Activated T-cell treated with anti-CD3 and anti-CD28 coated beads, Interleukin-2, amount 50 U/mL, for 24 hours (primary cell): ENCODE results near the gene ANOS1.
A peak's percentile ranks its signal among the peaks of the same experiment; 100 is the strongest.
"Not testable (repeated sequence)": the region's sequence is repeated elsewhere in the genome, so short reads cannot be mapped to it uniquely, and the experiment has no call there.

ENCODE experiments used
- DNase-seq: peaks from one replicate; pipeline ENCODE4 v3.0.0-alpha.2; 2020
- H3K27ac Mint-ChIP-seq: 2 replicates; pipeline ENCODE4 v1.8.0; 2020; ENCODE audit warnings: mild to moderate bottlenecking, mixed read lengths
- H3K27me3 Mint-ChIP-seq: 2 replicates; pipeline ENCODE4 v1.8.0; 2020; ENCODE audit warnings: mixed read lengths
- H3K36me3 Mint-ChIP-seq: 2 replicates; pipeline ENCODE4 v1.8.0; 2020; ENCODE audit warnings: low read depth, mixed read lengths
- H3K4me1 Mint-ChIP-seq: 2 replicates; pipeline ENCODE4 v1.8.0; 2020; ENCODE audit warnings: low read depth, mixed read lengths
- H3K4me3 Mint-ChIP-seq: 2 replicates; pipeline ENCODE4 v1.8.0; 2020; ENCODE audit warnings: mild to moderate bottlenecking, moderate library complexity, mixed read lengths
- H3K9me3 Mint-ChIP-seq: 2 replicates; pipeline ENCODE4 v1.8.0; 2020; ENCODE audit warnings: mixed read lengths

The ANOS1 gene, protein sequence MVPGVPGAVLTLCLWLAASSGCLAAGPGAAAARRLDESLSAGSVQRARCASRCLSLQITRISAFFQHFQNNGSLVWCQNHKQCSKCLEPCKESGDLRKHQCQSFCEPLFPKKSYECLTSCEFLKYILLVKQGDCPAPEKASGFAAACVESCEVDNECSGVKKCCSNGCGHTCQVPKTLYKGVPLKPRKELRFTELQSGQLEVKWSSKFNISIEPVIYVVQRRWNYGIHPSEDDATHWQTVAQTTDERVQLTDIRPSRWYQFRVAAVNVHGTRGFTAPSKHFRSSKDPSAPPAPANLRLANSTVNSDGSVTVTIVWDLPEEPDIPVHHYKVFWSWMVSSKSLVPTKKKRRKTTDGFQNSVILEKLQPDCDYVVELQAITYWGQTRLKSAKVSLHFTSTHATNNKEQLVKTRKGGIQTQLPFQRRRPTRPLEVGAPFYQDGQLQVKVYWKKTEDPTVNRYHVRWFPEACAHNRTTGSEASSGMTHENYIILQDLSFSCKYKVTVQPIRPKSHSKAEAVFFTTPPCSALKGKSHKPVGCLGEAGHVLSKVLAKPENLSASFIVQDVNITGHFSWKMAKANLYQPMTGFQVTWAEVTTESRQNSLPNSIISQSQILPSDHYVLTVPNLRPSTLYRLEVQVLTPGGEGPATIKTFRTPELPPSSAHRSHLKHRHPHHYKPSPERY

DNA sequence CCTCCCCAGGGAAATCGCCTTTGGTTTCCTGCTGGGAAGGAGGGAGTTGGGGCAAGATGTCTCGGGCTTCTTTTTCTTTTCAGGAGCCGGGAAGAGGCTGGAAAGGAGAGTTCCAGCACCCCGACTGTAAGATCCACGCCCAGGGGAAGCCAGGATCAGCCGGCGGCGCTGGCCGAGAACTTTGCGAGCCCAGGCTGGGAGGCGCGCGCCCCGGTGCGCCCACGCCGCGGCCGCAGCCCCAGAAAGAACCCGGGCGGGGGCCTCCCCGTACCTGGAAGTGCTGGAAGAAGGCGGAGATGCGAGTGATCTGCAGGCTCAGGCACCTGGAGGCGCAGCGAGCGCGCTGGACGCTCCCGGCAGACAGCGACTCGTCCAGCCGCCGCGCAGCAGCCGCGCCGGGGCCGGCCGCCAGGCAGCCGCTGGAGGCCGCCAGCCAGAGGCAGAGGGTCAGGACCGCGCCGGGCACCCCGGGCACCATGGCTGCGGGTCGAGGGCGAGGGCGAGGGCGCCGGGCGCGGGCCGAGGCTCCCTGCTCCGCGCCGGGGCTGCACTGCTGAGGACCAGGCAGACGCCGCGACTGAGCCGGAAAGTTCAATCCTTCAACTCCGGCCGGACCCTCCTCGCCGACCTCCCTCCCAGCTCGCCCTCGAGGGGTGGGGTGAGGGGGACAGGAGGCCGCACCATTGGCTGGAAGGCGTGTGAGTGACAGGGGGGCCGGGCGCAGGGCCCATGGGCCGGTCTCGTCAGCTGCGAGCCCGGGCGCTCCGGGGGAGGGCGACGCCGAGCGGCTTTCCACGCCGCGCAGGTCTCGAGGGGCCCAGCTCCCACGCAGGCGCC, at the start of gene ANOS1:
ANOS1 (minus strand) TSS at position 579 of the 837 bp plus-strand sequence; CDS start at position 478, 101 bp downstream.
- DNase-seq, result no peak
- no peaks in the 10 kb centered on the region for H3K36me3 Mint-ChIP-seq
- no peak within 1 kb of the TSS for H3K27ac Mint-ChIP-seq
- H3K4me1 Mint-ChIP-seq, result peaks cover 1% of the 10 kb centered on the region
- peaks cover 70% of the 10 kb centered on the region for H3K27me3 Mint-ChIP-seq
- no peak within 1 kb of the TSS for H3K4me3 Mint-ChIP-seq
- H3K9me3 Mint-ChIP-seq, result no peaks in the 10 kb centered on the region

DNA sequence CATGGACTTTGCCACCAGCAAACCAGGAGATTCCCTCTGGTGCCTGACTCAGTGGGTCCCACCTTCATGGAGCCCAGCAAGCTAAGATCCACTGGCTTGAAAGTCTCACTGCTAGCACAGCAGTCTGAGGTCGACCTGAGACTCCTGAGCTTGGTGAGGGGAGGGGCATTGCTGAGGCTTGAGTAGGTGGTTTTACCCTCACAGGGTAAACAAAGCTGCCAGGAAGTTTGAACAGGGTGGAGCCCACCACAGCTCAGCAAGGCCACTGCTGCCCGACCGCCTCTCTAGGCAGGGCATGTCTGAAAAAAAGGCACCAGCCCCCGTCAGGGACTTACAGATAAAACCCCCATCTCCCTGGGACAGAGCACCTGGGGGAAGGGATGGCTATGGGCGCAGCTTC, 41.2 kb upstream of the ANOS1 start:
- DNase-seq, result no peak
- Mint-ChIP-seq H3K36me3 (no peaks in the 10 kb centered on the region), H3K27ac (no peak overlapping the region), H3K27me3 (peaks cover 47% of the 10 kb centered on the region), H3K9me3 (no peaks in the 10 kb centered on the region), H3K4me3 (no peak overlapping the region), H3K4me1 (peaks cover 2% of the 10 kb centered on the region)

DNA sequence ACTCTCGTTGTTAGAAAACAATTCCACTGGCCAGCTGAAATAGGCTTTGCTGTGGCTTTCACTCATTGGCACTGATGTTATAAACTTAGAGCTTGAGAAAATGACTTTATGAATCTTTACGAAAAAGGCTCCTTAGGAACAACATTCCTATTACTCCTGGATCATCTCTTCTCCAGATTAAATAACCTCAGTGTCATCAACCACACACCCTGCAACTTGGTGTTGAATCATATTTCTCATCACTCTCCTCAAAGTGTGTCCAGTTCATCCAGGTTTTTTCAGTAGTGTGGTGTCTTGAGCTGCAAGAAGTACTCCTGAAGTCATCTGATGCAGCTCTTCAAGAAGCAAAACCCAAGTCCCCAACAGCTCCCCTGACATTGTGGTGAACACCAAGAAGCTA, 28.1 kb upstream of the ANOS1 start:
- no peak for DNase-seq
- H3K27me3 Mint-ChIP-seq, result peaks cover 37% of the 10 kb centered on the region
- H3K4me3 Mint-ChIP-seq, result no peak overlapping the region
- H3K27ac Mint-ChIP-seq, result no peak overlapping the region
- no peaks in the 10 kb centered on the region for H3K4me1 Mint-ChIP-seq
- no peaks in the 10 kb centered on the region for H3K9me3 Mint-ChIP-seq
- no peaks in the 10 kb centered on the region for H3K36me3 Mint-ChIP-seq

DNA sequence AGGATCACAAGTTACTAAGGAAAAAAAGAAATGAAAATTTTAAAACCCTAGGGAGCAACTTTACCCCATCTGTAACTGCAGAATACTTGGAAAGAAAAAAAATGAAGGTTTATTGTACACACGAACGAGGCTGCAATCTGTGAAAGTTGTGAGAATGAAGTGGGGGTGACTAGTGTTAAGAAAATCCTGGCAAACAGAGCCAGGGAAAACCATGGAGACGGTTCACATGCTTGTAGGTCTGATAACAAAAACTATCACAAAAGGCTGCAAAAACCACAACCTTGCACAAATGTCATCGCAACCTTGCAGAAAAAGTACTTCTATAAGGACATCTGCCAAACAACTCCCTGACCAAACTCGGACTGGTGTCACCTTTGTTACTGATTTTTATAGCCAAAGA, 26.8 kb upstream of the ANOS1 start:
- not testable (repeated sequence) for DNase-seq, H3K36me3 Mint-ChIP-seq, H3K9me3 Mint-ChIP-seq, H3K4me1 Mint-ChIP-seq, H3K4me3 Mint-ChIP-seq, H3K27ac Mint-ChIP-seq
- H3K27me3 Mint-ChIP-seq, result peaks cover 30% of the 10 kb centered on the region

DNA sequence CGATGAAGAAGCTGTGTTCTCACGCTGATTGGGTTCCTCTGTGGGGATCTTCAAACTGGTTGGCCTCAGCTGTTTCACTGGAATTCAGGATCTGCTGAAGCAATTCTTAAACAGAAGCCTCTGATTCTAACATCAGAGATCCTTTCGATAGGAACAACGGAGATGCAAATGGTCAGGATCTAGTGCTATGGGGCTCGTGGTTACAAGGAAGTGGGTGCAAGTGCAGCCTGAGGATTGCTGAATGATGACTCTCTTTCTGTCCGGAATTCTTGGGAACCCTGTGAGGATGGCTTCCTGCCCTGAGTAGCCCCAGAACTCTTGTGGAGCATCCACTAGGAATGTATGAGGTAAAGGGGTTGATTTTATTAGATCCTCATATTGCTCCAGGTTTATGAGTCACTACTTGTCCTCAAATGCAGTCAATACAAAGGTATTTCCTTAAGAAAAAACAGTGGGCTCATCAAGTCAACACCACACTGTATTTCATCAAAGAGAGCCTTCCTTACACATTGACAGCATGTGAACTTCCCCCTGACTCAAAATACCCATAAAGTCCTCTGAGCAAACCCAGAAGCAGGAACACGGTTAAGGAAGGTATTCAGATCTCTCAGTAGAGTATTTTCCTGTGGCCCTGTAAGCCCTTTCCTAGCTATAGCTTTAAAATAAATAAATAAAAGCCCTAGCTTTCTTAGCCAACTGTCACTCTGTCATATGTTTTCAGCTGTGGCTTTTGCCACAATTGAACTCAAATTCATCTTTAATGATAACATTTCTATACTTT, 25.9 kb upstream of the ANOS1 start:
- H3K27me3 Mint-ChIP-seq, result peaks cover 24% of the 10 kb centered on the region
- not testable (repeated sequence) for H3K27ac Mint-ChIP-seq, DNase-seq, H3K36me3 Mint-ChIP-seq, H3K4me1 Mint-ChIP-seq, H3K4me3 Mint-ChIP-seq, H3K9me3 Mint-ChIP-seq

DNA sequence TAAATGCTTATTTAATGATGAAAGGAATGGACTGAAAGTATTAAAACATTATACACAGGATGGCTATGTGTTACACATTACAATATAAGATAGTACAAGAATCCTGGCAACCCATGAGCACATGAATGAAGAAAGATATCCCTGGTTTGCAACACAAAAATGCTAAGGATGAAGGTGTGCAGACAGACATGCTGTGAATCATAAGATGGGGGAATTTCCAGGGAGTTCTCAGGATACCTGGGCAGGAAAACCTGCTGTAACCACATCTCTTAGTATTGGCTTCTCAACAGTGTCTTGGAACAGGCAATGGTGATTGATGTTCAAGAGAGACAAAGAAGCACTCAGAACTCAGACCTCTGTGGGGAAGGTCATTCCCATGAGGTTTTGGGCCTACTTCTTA, 23.9 kb upstream of the ANOS1 start:
- Mint-ChIP-seq H3K4me1 (no peaks in the 10 kb centered on the region), H3K27me3 (peaks cover 20% of the 10 kb centered on the region), H3K27ac (no peak overlapping the region), H3K4me3 (no peak overlapping the region), H3K9me3 (no peaks in the 10 kb centered on the region), H3K36me3 (no peaks in the 10 kb centered on the region)
- no peak for DNase-seq

DNA sequence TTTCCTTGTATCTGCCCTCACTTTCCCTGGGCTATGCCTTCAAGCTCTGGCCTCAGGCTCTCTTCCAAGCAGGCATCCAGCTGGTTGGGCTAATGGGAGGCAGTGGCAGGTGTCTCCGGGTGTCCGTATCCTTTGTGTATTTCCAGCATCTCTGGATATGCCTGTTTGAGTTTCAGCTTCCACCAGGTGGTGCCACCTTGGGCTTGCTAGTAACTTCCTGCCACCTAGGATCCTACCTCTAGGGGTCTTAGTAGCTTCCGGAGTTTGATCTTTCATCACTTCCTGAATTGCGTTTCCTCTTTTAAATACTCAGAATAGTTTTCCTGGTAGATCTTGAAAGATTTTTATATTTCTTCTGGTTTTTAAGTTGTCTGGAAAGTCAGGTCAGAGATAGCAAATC, 23.2 kb upstream of the ANOS1 start:
- no peak overlapping the region for H3K27ac Mint-ChIP-seq
- no peaks in the 10 kb centered on the region for H3K9me3 Mint-ChIP-seq
- no peaks in the 10 kb centered on the region for H3K36me3 Mint-ChIP-seq
- H3K4me3 Mint-ChIP-seq, result no peak overlapping the region
- no peak for DNase-seq
- peaks cover 19% of the 10 kb centered on the region for H3K27me3 Mint-ChIP-seq
- H3K4me1 Mint-ChIP-seq, result no peaks in the 10 kb centered on the region

DNA sequence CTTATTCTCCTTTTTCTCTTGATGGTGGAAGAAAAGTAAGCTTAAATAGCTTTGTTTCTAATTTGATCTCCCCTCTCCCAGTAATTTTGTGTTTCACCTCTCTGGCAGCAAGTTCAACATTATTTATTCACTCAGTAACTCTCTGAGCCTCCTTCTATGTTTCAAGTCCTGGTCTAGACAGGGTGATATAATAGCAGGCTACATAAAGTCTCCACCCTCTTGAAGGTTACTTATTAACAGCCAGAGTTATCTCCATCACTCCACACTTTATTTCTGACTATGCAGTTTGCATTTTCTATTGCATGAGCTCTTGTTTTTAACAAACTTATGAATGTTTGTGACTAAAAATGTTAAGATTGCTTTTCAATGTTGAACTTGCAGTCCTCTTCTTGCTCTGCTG, 17.8 kb upstream of the ANOS1 start:
- no peak overlapping the region for H3K27ac Mint-ChIP-seq
- H3K4me1 Mint-ChIP-seq, result no peaks in the 10 kb centered on the region
- H3K27me3 Mint-ChIP-seq, result peaks cover 29% of the 10 kb centered on the region
- no peak overlapping the region for H3K4me3 Mint-ChIP-seq
- no peak for DNase-seq
- no peaks in the 10 kb centered on the region for H3K9me3 Mint-ChIP-seq
- no peaks in the 10 kb centered on the region for H3K36me3 Mint-ChIP-seq

DNA sequence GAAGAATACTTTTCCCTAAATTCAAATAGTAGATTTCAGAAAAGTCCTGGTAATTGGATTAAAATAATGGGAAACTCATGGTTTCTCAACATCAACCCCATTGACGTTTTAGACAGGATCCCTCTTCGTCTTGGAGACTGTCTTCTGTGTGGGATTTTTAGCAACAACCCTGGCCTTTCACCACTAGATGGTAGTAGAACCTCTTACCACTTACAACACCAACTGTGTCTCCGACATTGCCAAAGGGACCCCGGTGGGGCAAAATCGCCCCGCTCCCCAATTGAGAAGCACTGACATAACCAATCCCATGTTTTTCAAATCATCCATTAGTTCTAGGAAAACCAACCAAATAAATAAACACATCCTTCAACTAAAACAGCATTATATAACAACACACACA, 16.9 kb upstream of the ANOS1 start:
- H3K9me3 Mint-ChIP-seq, result no peaks in the 10 kb centered on the region
- no peaks in the 10 kb centered on the region for H3K4me1 Mint-ChIP-seq
- H3K36me3 Mint-ChIP-seq, result no peaks in the 10 kb centered on the region
- H3K27me3 Mint-ChIP-seq, result peaks cover 27% of the 10 kb centered on the region
- no peak for DNase-seq
- no peak overlapping the region for H3K27ac Mint-ChIP-seq
- no peak overlapping the region for H3K4me3 Mint-ChIP-seq

DNA sequence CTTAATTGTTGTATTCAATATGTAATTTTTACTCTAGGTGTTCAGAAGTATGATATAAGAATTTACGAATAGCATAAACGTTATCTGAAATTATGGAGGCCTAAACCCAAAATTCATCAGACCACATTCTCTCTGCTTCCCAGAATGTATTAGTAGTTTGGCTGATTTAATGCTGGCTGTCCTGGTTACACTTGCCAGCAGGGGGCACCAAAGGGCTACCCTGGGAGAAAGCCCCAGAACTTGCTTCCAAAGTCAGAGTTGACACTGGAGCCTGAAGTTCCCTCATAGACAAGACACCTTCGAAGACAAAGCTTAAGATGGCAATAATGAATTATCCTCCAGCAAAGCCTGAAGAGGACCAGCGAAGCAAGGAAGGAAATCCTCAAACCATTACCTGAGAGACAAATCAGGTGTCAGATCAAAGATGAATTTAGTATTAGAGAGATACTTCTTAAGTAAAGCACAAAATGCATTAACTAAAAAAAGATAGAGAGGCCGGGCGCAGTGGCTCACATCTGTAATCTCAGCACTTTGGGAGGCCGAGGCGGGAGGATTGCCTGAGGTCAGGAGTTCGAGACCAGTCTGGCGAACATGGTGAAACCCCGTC, 11.3 kb upstream of the ANOS1 start:
- H3K36me3 Mint-ChIP-seq, result no peaks in the 10 kb centered on the region
- DNase-seq, result peak; percentile 72
- peaks cover 37% of the 10 kb centered on the region for H3K27me3 Mint-ChIP-seq
- no peak overlapping the region for H3K4me3 Mint-ChIP-seq
- no peaks in the 10 kb centered on the region for H3K4me1 Mint-ChIP-seq
- no peaks in the 10 kb centered on the region for H3K9me3 Mint-ChIP-seq
- H3K27ac Mint-ChIP-seq, result no peak overlapping the region

DNA sequence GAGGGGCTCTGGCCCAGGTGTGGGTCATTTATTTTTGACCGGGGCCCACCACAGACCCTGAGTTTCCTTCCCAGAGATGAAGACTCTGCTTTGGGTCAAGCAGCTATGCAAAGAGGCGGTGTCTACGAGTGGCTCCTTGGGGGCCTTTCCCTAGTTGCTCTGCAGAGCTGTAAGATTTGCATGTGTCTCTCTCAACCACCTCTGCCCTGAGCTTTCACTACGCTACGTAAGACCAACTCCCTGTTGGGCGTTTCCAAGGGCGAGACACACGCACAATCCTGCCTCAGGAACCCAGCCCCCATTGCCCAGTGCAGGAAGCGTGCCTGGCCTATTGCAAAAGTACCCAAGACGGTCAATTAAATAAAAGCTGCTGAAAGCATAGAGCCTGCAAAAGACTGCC, 10.0 kb upstream of the ANOS1 start:
- Mint-ChIP-seq H3K4me3 (no peak overlapping the region), H3K36me3 (no peaks in the 10 kb centered on the region)

DNA sequence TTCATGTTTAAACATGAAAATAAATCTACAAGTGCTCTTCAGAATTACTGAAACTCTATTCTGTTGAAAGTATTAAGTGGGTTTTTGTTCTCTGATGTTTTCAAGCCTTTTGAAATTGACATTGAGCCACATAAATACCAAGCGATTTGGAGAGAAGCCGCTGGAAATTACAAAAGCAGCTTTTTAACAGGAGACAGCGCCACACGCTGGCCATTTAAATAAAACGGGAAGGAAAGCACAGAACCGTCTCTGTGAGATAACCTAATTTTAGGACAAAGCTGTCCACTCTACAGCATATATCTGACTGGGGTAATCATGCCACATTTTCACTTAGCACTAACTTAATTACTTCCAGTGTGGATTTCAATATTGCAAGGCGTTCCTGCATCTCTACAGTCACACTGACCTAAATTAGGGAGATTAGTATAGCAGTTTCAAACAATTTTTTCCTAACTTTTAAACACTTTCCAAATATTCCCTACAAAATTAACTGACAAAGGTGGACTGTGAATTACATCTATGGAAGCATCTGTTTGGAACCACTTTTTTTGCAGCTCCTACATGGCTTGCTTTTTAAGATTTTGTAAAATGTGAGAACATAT, 6.8 kb upstream of the ANOS1 start:
- DNase-seq, result no peak
- no peaks in the 10 kb centered on the region for H3K4me1 Mint-ChIP-seq
- H3K9me3 Mint-ChIP-seq, result no peaks in the 10 kb centered on the region
- H3K27me3 Mint-ChIP-seq, result peaks cover 50% of the 10 kb centered on the region
- H3K36me3 Mint-ChIP-seq, result no peaks in the 10 kb centered on the region
- no peak overlapping the region for H3K27ac Mint-ChIP-seq
- H3K4me3 Mint-ChIP-seq, result no peak overlapping the region

More for the DNA sequence above, 10.0 kb upstream of the ANOS1 start:
- no peak overlapping the region for H3K27ac Mint-ChIP-seq
- no peaks in the 10 kb centered on the region for H3K4me1 Mint-ChIP-seq
- DNase-seq, result no peak
- H3K27me3 Mint-ChIP-seq, result peaks cover 42% of the 10 kb centered on the region
- no peaks in the 10 kb centered on the region for H3K9me3 Mint-ChIP-seq

DNA sequence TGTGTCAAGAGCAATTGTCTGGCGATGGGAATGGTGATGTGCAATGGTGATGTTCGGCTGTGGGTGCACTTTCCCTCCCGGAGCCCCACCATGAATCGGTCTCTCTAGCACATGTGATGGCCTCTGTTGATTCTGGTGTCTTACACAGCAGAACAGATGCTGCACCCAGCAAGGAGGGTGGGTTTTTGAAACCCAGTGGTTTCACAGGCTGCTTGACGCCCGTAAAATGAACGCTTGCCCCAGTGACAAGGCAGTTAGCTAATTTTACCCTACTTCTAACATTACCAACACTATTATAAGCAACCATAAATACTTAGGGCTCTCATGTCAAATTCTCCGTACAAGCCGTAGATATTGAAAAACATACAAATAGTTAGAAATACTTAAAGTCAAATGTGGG, 5.9 kb upstream of the ANOS1 start:
- H3K27ac Mint-ChIP-seq, result no peak overlapping the region
- no peaks in the 10 kb centered on the region for H3K9me3 Mint-ChIP-seq
- H3K4me3 Mint-ChIP-seq, result no peak overlapping the region
- no peaks in the 10 kb centered on the region for H3K4me1 Mint-ChIP-seq
- H3K36me3 Mint-ChIP-seq, result no peaks in the 10 kb centered on the region
- DNase-seq, result no peak
- peaks cover 53% of the 10 kb centered on the region for H3K27me3 Mint-ChIP-seq
